Activated CD4-positive, alpha-beta memory T cell treated with anti-CD3 and anti-CD28 coated beads for 36 hours (primary cell): Measurements from ENCODE around the gene PLEKHA3. TPM values are rescaled to one million over a fixed set of nuclear protein-coding genes. Genes with fewer than 3 reads are reported as not detected.
A peak's percentile ranks its signal among the peaks of the same experiment; 100 is the strongest.

Source experiments
- CTCF ChIA-PET: fragments of 350-600 bp; sonication (Branson Sonifier 250); formaldehyde crosslinking; loops from one replicate; lab custom pipeline; 2021; ENCODE audit warnings: antibody characterized with exemption, inconsistent platforms; lab: Charles Lee
- POLR2A ChIA-PET: fragments of 350-600 bp; sonication (Branson Sonifier 250); formaldehyde crosslinking; loops from one replicate; lab custom pipeline; 2021; ENCODE audit warnings: antibody characterized with exemption; lab: Charles Lee
- DNase-seq: peaks from one replicate; pipeline ENCODE4 v3.0.0-alpha.2; 2020
- H3K27ac Mint-ChIP-seq: one replicate; pipeline ENCODE4 v1.8.0; 2021; ENCODE audit warnings: mixed read lengths
- H3K27me3 Mint-ChIP-seq: one replicate; pipeline ENCODE4 v1.8.0; 2021; ENCODE audit warnings: mixed read lengths
- H3K36me3 Mint-ChIP-seq: one replicate; pipeline ENCODE4 v1.8.0; 2021; ENCODE audit warnings: mixed read lengths
- H3K4me1 Mint-ChIP-seq: one replicate; pipeline ENCODE4 v1.8.0; 2021; ENCODE audit warnings: low read depth, mixed read lengths
- H3K4me3 Mint-ChIP-seq: one replicate; pipeline ENCODE4 v1.8.0; 2021; ENCODE audit warnings: mild to moderate bottlenecking, mixed read lengths
- H3K9me3 Mint-ChIP-seq: one replicate; pipeline ENCODE4 v1.8.0; 2021; ENCODE audit warnings: mixed read lengths
- intact Hi-C: fragments of 100-400 bp; cut with micrococcal nuclease; formaldehyde crosslinking; loops from one replicate; pipeline ENCODE4 v1.15.1; 2023
- total RNA-seq, 2 experiments: library from RNA; stranded (reverse); gene quantifications; one replicate each; pipeline ENCODE4 v1.2.3, GENCODE V29; 2021

PLEKHA3 gene
- total RNA-seq, 2 experiments from 2014 or later, result 22.8 to 27.5 TPM

GRCh38 chr2:178526256-178526655, 46.0 kb downstream of the PLEKHA3 start:
- peaks cover 63% of the 10 kb centered on the region for H3K4me1 Mint-ChIP-seq

GRCh38 chr2:178527592-178527991, 47.3 kb downstream of the PLEKHA3 start:
- POLR2A ChIA-PET, result no interaction called here
- CTCF ChIA-PET, result interaction anchor here (1.0 kb wide), 1 partner anchor 113 kb away, joined by 4 read pairs; no protein-coding TSS in a partner anchor
- Mint-ChIP-seq H3K9me3 (no peaks in the 10 kb centered on the region), H3K4me1 (peaks cover 61% of the 10 kb centered on the region), H3K4me3 (no peak overlapping the region), H3K36me3 (peaks cover 28% of the 10 kb centered on the region), H3K27me3 (no peaks in the 10 kb centered on the region), H3K27ac (no peak overlapping the region)
- no peak for DNase-seq
- intact Hi-C loops, result no loop called here

More at GRCh38 chr2:178526256-178526655, 46.0 kb downstream of the PLEKHA3 start:
- CTCF ChIA-PET, result no interaction called here
- H3K27ac Mint-ChIP-seq, result no peak overlapping the region
- DNase-seq, result no peak
- POLR2A ChIA-PET, result no interaction called here
- peaks cover 4% of the 10 kb centered on the region for H3K9me3 Mint-ChIP-seq
- peaks cover 23% of the 10 kb centered on the region for H3K36me3 Mint-ChIP-seq
- H3K27me3 Mint-ChIP-seq, result no peaks in the 10 kb centered on the region
- intact Hi-C loops, result no loop called here
- no peak overlapping the region for H3K4me3 Mint-ChIP-seq

- no peak overlapping the region for H3K4me3 Mint-ChIP-seq
- H3K9me3 Mint-ChIP-seq, result no peaks in the 10 kb centered on the region
- ChIA-PET CTCF (no interaction called here), POLR2A (no interaction called here)
- H3K36me3 Mint-ChIP-seq, result peaks cover 31% of the 10 kb centered on the region
- peaks cover 57% of the 10 kb centered on the region for H3K4me1 Mint-ChIP-seq
- no peak overlapping the region for H3K27ac Mint-ChIP-seq
- DNase-seq, result no peak
- intact Hi-C loops, result no loop called here
- no peaks in the 10 kb centered on the region for H3K27me3 Mint-ChIP-seq
Observed at GRCh38 chr2:178528647-178529046, 48.4 kb downstream of the PLEKHA3 start.

- no peaks in the 10 kb centered on the region for H3K9me3 Mint-ChIP-seq
- H3K27me3 Mint-ChIP-seq, result no peaks in the 10 kb centered on the region
- no peak for DNase-seq
- H3K4me3 Mint-ChIP-seq, result no peak overlapping the region
- intact Hi-C loops, result no loop called here
- peaks cover 36% of the 10 kb centered on the region for H3K36me3 Mint-ChIP-seq
- no peak overlapping the region for H3K27ac Mint-ChIP-seq
- ChIA-PET CTCF (no interaction called here), POLR2A (interaction anchor here (1.3 kb wide), 1 partner anchor 15 kb away, joined by 8 read pairs; no protein-coding TSS in a partner anchor)
- H3K4me1 Mint-ChIP-seq, result peaks cover 54% of the 10 kb centered on the region
Observed at GRCh38 chr2:178529194-178529593, 48.9 kb downstream of the PLEKHA3 start.

GRCh38 chr2:178530131-178530530, 49.9 kb downstream of the PLEKHA3 start:
- Mint-ChIP-seq H3K27ac (peak overlapping the region; percentile 65), H3K4me1 (peaks cover 48% of the 10 kb centered on the region), H3K36me3 (peaks cover 46% of the 10 kb centered on the region), H3K27me3 (no peaks in the 10 kb centered on the region), H3K4me3 (peak overlapping the region; percentile 9), H3K9me3 (no peaks in the 10 kb centered on the region)
- intact Hi-C loops, result loop anchor here (1.0 to 2.0 kb wide), 4 partner anchors 9 to 79 kb away; partner anchors contain the start of genes PJVK and PRKRA
- ChIA-PET CTCF (interaction anchor here (0.8 to 1.9 kb wide), 5 partner anchors 8 to 51 kb away, joined by 3 to 7 read pairs (median 5); partner anchors contain the start of gene PLEKHA3), POLR2A (interaction anchor here (0.7 to 1.3 kb wide), 5 partner anchors 8 to 116 kb away, joined by 3 to 9 read pairs (median 3); no protein-coding TSS in a partner anchor)
- DNase-seq, result no peak

GRCh38 chr2:178530625-178531142, 50.4 kb downstream of the PLEKHA3 start:
- POLR2A ChIA-PET, result interaction anchor here (0.7 to 1.3 kb wide), 5 partner anchors 9 to 117 kb away, joined by 3 to 9 read pairs (median 3); no protein-coding TSS in a partner anchor

GRCh38 chr2:178531168-178531567, 50.9 kb downstream of the PLEKHA3 start:
- Mint-ChIP-seq H3K4me3 (peak overlapping the region; percentile 9), H3K4me1 (peaks cover 42% of the 10 kb centered on the region), H3K27me3 (no peaks in the 10 kb centered on the region), H3K36me3 (peaks cover 55% of the 10 kb centered on the region), H3K27ac (peak overlapping the region; percentile 65), H3K9me3 (no peaks in the 10 kb centered on the region)
- POLR2A ChIA-PET, result interaction anchor here (0.6 to 1.3 kb wide), 3 partner anchors 9 to 81 kb away, joined by 3 to 9 read pairs (median 3); no protein-coding TSS in a partner anchor
- intact Hi-C loops, result loop anchor here (2.0 kb wide), 1 partner anchor 80 kb away; the partner anchor contains the start of genes PJVK and PRKRA
- no peak for DNase-seq
- CTCF ChIA-PET, result interaction anchor here (0.8 to 1.9 kb wide), 3 partner anchors 18 to 52 kb away, joined by 3 to 7 read pairs (median 6); partner anchors contain the start of gene PLEKHA3

More at GRCh38 chr2:178530625-178531142, 50.4 kb downstream of the PLEKHA3 start:
- CTCF ChIA-PET, result interaction anchor here (0.8 to 1.9 kb wide), 5 partner anchors 9 to 51 kb away, joined by 3 to 7 read pairs (median 5); partner anchors contain the start of gene PLEKHA3
- H3K27me3 Mint-ChIP-seq, result no peaks in the 10 kb centered on the region
- peaks cover 50% of the 10 kb centered on the region for H3K36me3 Mint-ChIP-seq
- intact Hi-C loops, result loop anchor here (1.0 to 2.0 kb wide), 4 partner anchors 9 to 80 kb away; partner anchors contain the start of genes PJVK and PRKRA
- H3K27ac Mint-ChIP-seq, result peak overlapping the region; percentile 65
- H3K4me1 Mint-ChIP-seq, result peaks cover 45% of the 10 kb centered on the region
- H3K9me3 Mint-ChIP-seq, result no peaks in the 10 kb centered on the region
- H3K4me3 Mint-ChIP-seq, result peak overlapping the region; percentile 9
- peak; percentile 78 for DNase-seq

- no peak overlapping the region for H3K27ac Mint-ChIP-seq
- CTCF ChIA-PET, result no interaction called here
- H3K4me3 Mint-ChIP-seq, result no peak overlapping the region
- peaks cover 82% of the 10 kb centered on the region for H3K36me3 Mint-ChIP-seq
- DNase-seq, result no peak
- no peaks in the 10 kb centered on the region for H3K27me3 Mint-ChIP-seq
- peaks cover 9% of the 10 kb centered on the region for H3K4me1 Mint-ChIP-seq
- intact Hi-C loops, result no loop called here
- H3K9me3 Mint-ChIP-seq, result no peaks in the 10 kb centered on the region
- POLR2A ChIA-PET, result no interaction called here
Observed at GRCh38 chr2:178536037-178536436, 55.8 kb downstream of the PLEKHA3 start.

GRCh38 chr2:178542161-178542560, 61.9 kb downstream of the PLEKHA3 start:
- no peaks in the 10 kb centered on the region for H3K27me3 Mint-ChIP-seq
- DNase-seq, result no peak
- no peak overlapping the region for H3K27ac Mint-ChIP-seq
- H3K4me1 Mint-ChIP-seq, result no peaks in the 10 kb centered on the region
- ChIA-PET POLR2A (no interaction called here), CTCF (no interaction called here)
- no peaks in the 10 kb centered on the region for H3K9me3 Mint-ChIP-seq
- intact Hi-C loops, result no loop called here
- H3K36me3 Mint-ChIP-seq, result peaks cover 66% of the 10 kb centered on the region
- no peak overlapping the region for H3K4me3 Mint-ChIP-seq

- H3K4me1 Mint-ChIP-seq, result no peaks in the 10 kb centered on the region
- H3K36me3 Mint-ChIP-seq, result peaks cover 69% of the 10 kb centered on the region
- H3K4me3 Mint-ChIP-seq, result no peak overlapping the region
- intact Hi-C loops, result no loop called here
- CTCF ChIA-PET, result no interaction called here
- POLR2A ChIA-PET, result no interaction called here
- H3K9me3 Mint-ChIP-seq, result no peaks in the 10 kb centered on the region
- H3K27me3 Mint-ChIP-seq, result no peaks in the 10 kb centered on the region
- DNase-seq, result no peak
- H3K27ac Mint-ChIP-seq, result no peak overlapping the region
Observed at GRCh38 chr2:178542569-178542968, 62.3 kb downstream of the PLEKHA3 start.

GRCh38 chr2:178550352-178550751, 70.1 kb downstream of the PLEKHA3 start:
- H3K9me3 Mint-ChIP-seq, result no peaks in the 10 kb centered on the region
- DNase-seq, result no peak
- ChIA-PET POLR2A (no interaction called here), CTCF (no interaction called here)
- H3K36me3 Mint-ChIP-seq, result peaks cover 71% of the 10 kb centered on the region
- peaks cover 2% of the 10 kb centered on the region for H3K4me1 Mint-ChIP-seq
- H3K27me3 Mint-ChIP-seq, result no peaks in the 10 kb centered on the region
- no peak overlapping the region for H3K4me3 Mint-ChIP-seq
- no peak overlapping the region for H3K27ac Mint-ChIP-seq
- intact Hi-C loops, result no loop called here

- no peak overlapping the region for H3K27ac Mint-ChIP-seq
- H3K4me3 Mint-ChIP-seq, result no peak overlapping the region
- intact Hi-C loops, result no loop called here
- peaks cover 2% of the 10 kb centered on the region for H3K4me1 Mint-ChIP-seq
- DNase-seq, result no peak
- H3K9me3 Mint-ChIP-seq, result no peaks in the 10 kb centered on the region
- ChIA-PET POLR2A (no interaction called here), CTCF (no interaction called here)
- H3K27me3 Mint-ChIP-seq, result no peaks in the 10 kb centered on the region
- peaks cover 58% of the 10 kb centered on the region for H3K36me3 Mint-ChIP-seq
Observed at GRCh38 chr2:178553047-178553446, 72.8 kb downstream of the PLEKHA3 start.
